Upper lobe of left lung (tissue), 6 donors: Measurements from ENCODE around the gene CERK. TPM values are rescaled to one million over a fixed set of nuclear protein-coding genes. Genes with fewer than 3 reads are reported as not detected.

Source experiments
- ATAC-seq, 2 donors: fragments of 200-7000 bp; cut with Tn5 transposase; one replicate each; pipeline ENCODE4 v1.9.1; 2022; ENCODE audit warnings: mild to moderate bottlenecking in 2 of 2, moderate library complexity in 2 of 2; ENCODE audit not compliant: low FRiP score in 2 of 2
- DNase-seq, 2 donors: peaks; one replicate each; pipeline ENCODE4 v3.0.0-alpha.2; 2019 to 2020
- H3K27ac ChIP-seq, 4 donors: fragments of 200-600 bp; sonication (generic); one replicate each; pipeline ENCODE4 v1.5.1; 2016 to 2019
- H3K27me3 ChIP-seq, 4 donors: fragments of 200-600 bp; sonication (generic); one replicate each; pipeline ENCODE4 v1.5.1; 2017 to 2019
- H3K36me3 ChIP-seq, 4 donors: fragments of 200-600 bp; sonication (generic); one replicate each; pipeline ENCODE4 v1.5.1; 2016 to 2019
- H3K4me1 ChIP-seq, 4 donors: fragments of 200-600 bp; sonication (generic); one replicate each; pipeline ENCODE4 v1.5.1; 2018 to 2019
- H3K4me3 ChIP-seq, 4 donors: fragments of 200-600 bp; sonication (generic); one replicate each; pipeline ENCODE4 v1.5.1; 2017 to 2019; ENCODE audit warnings: mild to moderate bottlenecking in 2 of 4, moderate library complexity in 1 of 4
- H3K9me3 ChIP-seq, 4 donors: fragments of 200-600 bp; sonication (generic); one replicate each; pipeline ENCODE4 v1.5.1; 2018 to 2019
- CTCF ChIP-seq, 6 experiments: fragments of 450-650 bp in 4 of 6; fragments of 200-600 bp in 2 of 6; sonication (generic) in 2 of 6; IDR thresholded peaks; one replicate each; pipeline ENCODE4 v1.5.1; 2016 to 2019; ENCODE audit warnings: antibody characterized with exemption in 6 of 6
- EP300 ChIP-seq, 4 donors: sonication (generic); formaldehyde crosslinking; IDR thresholded peaks; one replicate each; pipeline ENCODE4 v1.5.1; 2017; ENCODE audit warnings: antibody characterized with exemption in 4 of 4, control low read depth in 2 of 4
- POLR2A ChIP-seq, 4 donors: fragments of 450-650 bp; IDR thresholded peaks; one replicate each; pipeline ENCODE4 v1.5.1; 2016 to 2017; ENCODE audit warnings: antibody characterized with exemption in 4 of 4, mild to moderate bottlenecking in 2 of 4
- POLR2AphosphoS5 ChIP-seq, 2 donors: sonication (generic); formaldehyde crosslinking; IDR thresholded peaks; one replicate each; pipeline ENCODE4 v1.5.1; 2017; ENCODE audit warnings: antibody characterized with exemption in 2 of 2
- WGBS, 2 donors: methylation state at CpG; one replicate each; pipeline ENCODE4 v1.1.5; 2017 to 2018; 5-methylcytosine and 5-hydroxymethylcytosine counted together
- total RNA-seq, 6 donors: library from RNA; depleted of rRNA in 4 of 6; stranded (reverse); fragments of >200 nt in 4 of 6; gene quantifications; one replicate each; pipeline versions ENCODE4 v1.1.0 to v1.2.1, GENCODE V29; 2016 to 2021
- donor health status: DM: no; HTN: no; CAD: no; lungs with moderate emphysema.
- donor health status: DM: no; HTN: yes; CAD: no; lungs with severe emphysema.

Gene CERK
- total RNA-seq, 6 donors from 2014 or later: 26.9 to 55.5 (median 32.7) TPM

DNA sequence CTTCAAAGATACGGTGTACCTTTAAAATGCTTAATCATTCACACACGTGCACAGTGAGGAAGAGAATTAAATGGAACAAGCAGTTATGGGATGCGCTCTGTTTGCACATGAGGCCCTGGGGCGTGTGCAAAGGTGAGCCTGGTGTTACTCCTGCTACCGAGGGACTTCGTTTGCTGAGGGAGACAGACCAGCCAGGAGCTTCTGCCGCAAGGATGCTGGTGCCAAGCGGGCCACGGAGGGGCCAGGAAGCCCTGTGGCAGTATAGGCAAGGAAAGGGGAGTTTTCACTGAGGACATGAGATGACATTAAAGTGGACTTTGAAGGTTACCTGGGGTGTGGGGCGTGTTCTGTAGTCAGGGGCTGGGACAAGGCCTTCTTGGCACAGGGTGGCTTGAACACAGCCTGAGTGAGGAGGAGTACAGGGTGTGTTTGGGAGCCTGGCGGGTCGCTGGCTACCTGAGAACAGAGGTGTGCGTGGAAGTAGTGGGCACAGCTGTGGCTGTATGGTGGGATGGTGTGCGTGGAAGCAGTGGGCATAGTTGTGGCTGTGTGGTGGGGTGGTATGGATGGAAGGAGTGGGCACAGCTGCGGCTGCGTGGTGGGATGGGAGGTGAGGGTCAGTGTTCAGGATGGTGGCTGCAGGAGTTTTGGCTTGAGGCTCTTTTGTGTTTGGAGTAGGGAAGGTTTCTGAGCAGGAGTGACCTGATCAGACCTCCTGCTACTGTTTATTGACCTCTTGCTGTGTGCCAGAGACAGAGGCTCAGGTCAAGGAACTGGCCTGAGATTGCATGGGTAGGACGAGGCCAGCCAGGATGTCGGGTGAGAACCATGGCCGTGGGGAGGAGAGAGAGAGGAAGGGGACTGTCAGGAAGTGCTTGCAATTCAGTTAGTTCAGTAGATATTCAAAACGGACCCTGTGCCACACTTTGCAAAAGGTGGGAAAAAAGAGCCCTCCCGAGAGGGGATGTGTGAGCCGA is 38.1 kb upstream of the CERK start:
- WGBS, 2 donors: 78 to 83% methylated on average over 22 of the region's 22 CpGs

DNA sequence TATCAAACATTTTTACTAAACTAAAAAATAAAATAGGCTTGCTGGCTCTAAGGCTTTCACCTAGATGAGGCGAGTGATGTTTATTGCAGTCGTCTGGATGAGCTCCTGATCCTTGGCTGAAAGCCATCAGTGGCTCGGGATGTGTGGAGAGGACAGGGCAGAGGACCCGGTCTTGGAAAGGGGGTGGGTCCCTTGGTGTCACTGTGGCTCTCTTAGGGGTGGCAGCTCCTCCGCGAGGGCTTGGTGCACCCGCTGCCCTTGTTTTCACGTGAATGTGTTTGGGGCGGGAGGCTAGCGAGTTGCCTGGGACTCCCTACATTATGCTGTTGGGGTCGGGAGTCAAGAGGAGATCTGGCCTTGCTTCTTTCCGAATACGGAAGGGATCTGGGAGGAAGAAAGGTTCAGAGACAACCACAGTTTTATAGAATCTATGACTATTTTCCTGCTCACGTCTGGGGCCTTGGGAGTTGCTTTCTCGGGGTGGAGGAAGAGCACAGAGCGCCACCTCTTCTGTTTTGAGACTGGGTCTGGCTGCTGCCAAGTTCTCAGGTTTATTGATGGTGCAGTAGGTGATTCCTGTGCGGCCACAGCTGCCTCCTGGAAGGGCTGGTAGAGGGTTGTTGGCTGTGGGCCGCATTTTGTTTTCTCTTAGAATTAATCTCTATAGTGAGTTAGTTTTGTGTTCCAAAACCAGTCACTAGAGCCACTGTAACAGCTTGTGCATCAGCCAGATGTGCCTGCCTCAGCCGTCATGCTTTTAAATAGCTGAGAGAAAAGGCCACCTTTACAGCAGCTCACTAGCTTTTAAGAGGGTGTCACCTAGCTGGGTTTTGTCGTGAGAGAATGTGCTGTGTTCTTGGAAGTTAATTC is 37.2 kb upstream of the CERK start:
- peak overlapping the region; percentile 64 to 81 (median 76) for H3K27ac ChIP-seq

More for the DNA sequence above, 38.1 kb upstream of the CERK start:
- Histone ChIP-seq H3K9me3 (no peaks in the 10 kb centered on the region), H3K36me3 (no peaks in the 10 kb centered on the region), H3K27me3 (no peaks in the 10 kb centered on the region), H3K4me1 (peaks cover 43 to 61% (median 48%) of the 10 kb centered on the region in 4 donors), H3K4me3 (no peak overlapping the region), H3K27ac (peak overlapping the region in 2 of 4 donors; percentile 10 to 27)
- ATAC-seq (no peak), DNase-seq (peak in 1 of 2 donors; percentile 45)
- TF ChIP-seq CTCF (IDR thresholded peaks at IDR 0.05): no peak
- TF ChIP-seq POLR2AphosphoS5 (IDR thresholded peaks at IDR 0.05): no peak
- TF ChIP-seq EP300 (IDR thresholded peaks at IDR 0.05): no peak
- no peak for TF ChIP-seq POLR2A (IDR thresholded peaks at IDR 0.05)

DNA sequence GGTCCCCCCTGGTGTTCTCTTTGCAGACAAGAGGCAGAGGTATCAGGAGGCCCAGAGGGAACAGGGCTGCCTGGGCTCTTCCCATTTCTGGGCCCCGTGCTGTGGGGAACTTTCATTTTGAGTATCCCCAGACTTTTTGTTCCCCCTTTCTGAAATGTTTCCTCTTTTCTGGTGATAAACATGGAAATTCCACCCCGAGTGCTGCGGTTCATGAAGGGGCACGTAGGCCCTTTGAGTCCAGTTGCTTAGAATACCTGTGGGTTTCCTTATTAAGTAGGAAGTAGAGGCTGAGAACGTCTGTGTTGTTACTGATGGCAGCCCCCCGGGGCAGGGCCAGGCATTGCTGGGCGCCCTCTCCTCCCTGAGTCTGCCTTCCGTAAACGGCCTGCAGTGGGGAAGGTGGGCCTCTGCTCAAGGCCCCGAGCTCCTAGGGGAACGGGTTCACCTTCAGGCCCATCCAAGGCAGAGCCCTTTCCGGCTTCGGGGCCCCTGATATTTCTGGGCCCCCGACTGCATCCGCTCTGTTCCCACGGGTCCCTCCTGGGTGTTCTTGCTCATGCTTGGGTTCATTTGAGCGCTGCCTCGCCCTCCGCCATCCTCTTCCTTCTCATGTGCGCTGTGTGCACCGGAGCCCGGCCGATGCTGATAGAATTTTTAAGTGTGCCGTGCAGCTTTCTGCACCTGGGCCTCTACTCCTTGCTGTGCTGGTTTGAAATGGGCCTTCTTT is 36.4 kb upstream of the CERK start:
- no peaks in the 10 kb centered on the region for H3K36me3 ChIP-seq
- peak overlapping the region in 1 of 4 donors; percentile 6 for H3K4me3 ChIP-seq
- peaks cover 58 to 78% (median 60%) of the 10 kb centered on the region in 4 donors for H3K4me1 ChIP-seq
- no peaks in the 10 kb centered on the region for H3K9me3 ChIP-seq
- peak; percentile 24 to 78 for ATAC-seq
- H3K27ac ChIP-seq: peak overlapping the region; percentile 64 to 81 (median 76)
- no peaks in the 10 kb centered on the region for H3K27me3 ChIP-seq
- 72 to 86% methylated on average over 24 of the region's 24 CpGs for WGBS, 2 donors
- no peak for TF ChIP-seq EP300 (IDR thresholded peaks at IDR 0.05)
- TF ChIP-seq POLR2AphosphoS5 (IDR thresholded peaks at IDR 0.05): no peak
- no peak for TF ChIP-seq POLR2A (IDR thresholded peaks at IDR 0.05)
- TF ChIP-seq CTCF (IDR thresholded peaks at IDR 0.05): no peak
- peak in 1 of 2 donors; percentile 64 for DNase-seq

More for the DNA sequence above, 37.2 kb upstream of the CERK start:
- Histone ChIP-seq H3K27me3 (no peaks in the 10 kb centered on the region), H3K4me1 (peaks cover 50 to 70% (median 53%) of the 10 kb centered on the region in 4 donors), H3K9me3 (no peaks in the 10 kb centered on the region), H3K4me3 (no peak overlapping the region), H3K36me3 (no peaks in the 10 kb centered on the region)
- no peak for DNase-seq
- TF ChIP-seq EP300 (IDR thresholded peaks at IDR 0.05): no peak
- no peak for TF ChIP-seq POLR2AphosphoS5 (IDR thresholded peaks at IDR 0.05)
- TF ChIP-seq CTCF (IDR thresholded peaks at IDR 0.05): no peak
- no peak for TF ChIP-seq POLR2A (IDR thresholded peaks at IDR 0.05)
- 84 to 85% methylated on average over 20 of the region's 20 CpGs for WGBS, 2 donors
- ATAC-seq: no peak

GRCh38 chr22:46773076-46773475 is 35.0 kb upstream of the CERK start:
- ATAC-seq (no peak), DNase-seq (no peak)
- H3K27me3 ChIP-seq: no peaks in the 10 kb centered on the region
- TF ChIP-seq EP300 (IDR thresholded peaks at IDR 0.05): no peak
- no peak for TF ChIP-seq POLR2AphosphoS5 (IDR thresholded peaks at IDR 0.05)
- TF ChIP-seq POLR2A (IDR thresholded peaks at IDR 0.05): no peak
- no peak for TF ChIP-seq CTCF (IDR thresholded peaks at IDR 0.05)
- no peaks in the 10 kb centered on the region for H3K9me3 ChIP-seq
- peak overlapping the region; percentile 64 to 81 (median 76) for H3K27ac ChIP-seq
- peaks cover 66 to 88% (median 66%) of the 10 kb centered on the region in 4 donors for H3K4me1 ChIP-seq
- no peak overlapping the region for H3K4me3 ChIP-seq
- 89 to 90% methylated on average over 8 to 10 of the region's 10 CpGs for WGBS, 2 donors
- H3K36me3 ChIP-seq: no peaks in the 10 kb centered on the region
